NCI-H2227 treated with DMSO at 0.1 percent for 48 hours (cell line): ENCODE data around the gene DCX.
"Not testable (repeated sequence)": the region's sequence is repeated elsewhere in the genome, so short reads cannot be mapped to it uniquely, and the experiment has no call there.

ENCODE experiments used
- DNase-seq: peaks from one replicate; lab custom pipeline; 2025; lab: John Stamatoyannopoulos, UW

DCX gene

DNA sequence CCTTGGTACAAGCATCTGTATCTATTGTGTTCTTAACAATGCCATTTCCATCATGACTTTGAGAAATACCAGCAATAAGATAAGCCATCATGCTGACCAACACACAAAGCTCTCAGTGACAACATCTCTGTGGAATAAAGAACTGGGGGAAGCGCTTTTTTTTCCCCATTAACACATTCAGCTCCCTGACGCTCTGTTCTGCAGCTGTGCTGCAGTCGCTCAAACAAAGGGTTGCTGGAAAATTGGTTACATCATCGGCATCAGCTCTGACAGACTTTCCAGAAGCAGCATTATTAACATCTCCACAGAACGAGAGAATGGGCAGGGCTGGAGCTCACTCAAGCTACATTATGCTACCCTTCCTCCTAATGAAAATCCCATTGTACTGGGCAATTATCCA is 39.9 kb downstream of the DCX start:
- DNase-seq = peak; percentile 62

DNA sequence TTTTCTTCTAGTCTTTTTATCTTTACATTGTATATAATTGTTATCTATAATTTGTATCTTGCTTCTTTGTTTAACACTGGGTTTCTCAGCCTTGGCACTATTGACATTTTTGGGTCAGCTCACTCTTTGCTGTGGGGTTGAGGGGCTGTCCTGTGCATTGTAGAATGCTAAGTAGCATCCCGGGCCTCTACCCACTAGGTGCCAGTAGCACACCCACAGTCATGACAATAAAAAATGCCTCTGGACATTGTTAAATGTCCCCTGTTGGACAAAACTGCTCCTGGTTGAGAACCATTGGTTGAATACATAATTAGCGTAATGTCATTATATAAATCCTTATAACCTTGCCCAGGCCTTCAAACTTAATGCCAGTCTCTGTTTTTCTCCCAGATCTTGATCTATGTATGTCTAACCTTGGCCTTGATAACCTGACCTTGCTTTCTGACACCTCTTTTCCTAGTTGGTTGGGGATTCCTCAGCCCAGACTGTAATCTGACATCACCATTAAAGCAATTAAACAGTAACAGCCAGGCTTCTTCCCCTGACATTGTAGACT is 46.1 kb downstream of the DCX start:
- DNase-seq = no peak

DNA sequence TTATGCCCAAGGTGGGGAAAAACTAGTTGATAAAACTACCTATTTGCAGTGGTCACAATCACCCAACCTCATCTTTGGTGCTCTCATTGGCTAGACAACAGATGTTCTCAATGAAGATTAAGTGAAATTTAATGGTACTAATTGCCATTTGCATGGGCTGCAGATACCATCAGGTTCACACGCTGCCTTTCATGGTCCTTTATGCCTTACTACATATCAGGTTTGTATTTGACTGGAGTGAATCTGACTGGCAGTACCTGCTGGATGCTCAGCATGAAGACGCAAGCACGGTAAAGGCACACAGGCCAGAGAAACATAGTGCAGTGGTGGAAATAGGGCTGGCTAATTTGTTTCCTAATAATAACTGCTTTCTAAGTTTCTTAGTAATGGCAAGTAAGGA is 48.3 kb downstream of the DCX start:
- DNase-seq = no peak

DNA sequence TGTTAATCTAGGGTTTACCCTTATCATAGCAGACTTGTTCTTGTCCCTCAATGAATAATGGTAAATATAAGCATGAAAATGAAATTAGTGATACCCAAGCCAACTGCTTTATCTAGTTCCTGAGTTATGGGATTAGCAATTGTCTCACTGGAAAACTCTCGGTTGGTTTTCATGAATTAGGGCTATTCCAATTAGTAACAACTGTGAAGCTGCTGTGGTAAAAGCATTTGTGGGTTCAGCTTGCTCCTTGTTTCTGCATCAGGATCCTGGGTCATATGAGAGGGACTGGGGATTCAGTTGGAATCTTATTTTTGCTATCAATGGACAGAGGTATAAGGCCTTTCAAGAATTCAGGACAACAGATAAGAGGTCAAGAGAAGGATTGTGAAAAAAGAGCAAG is 50.2 kb downstream of the DCX start:
- no peak for DNase-seq

DNA sequence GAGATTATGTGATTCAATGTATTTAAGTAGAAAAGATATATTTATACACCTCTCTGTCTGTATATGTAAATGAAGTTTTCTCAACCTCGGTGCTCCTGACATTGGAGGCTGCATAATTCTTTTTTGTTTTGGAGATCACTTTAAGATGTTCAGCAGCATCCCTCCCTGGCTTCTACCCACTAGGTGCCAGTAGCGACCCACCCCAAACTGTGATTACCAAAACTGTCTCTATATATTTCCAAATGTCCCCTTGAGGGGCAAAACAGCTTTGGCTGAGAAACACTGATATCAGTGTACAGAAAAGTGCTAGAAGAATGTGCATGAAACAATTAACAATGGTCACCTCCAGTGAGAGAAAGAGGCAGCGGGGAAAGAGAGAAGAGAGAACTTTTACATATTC is 51.2 kb downstream of the DCX start:
- DNase-seq = no peak

DNA sequence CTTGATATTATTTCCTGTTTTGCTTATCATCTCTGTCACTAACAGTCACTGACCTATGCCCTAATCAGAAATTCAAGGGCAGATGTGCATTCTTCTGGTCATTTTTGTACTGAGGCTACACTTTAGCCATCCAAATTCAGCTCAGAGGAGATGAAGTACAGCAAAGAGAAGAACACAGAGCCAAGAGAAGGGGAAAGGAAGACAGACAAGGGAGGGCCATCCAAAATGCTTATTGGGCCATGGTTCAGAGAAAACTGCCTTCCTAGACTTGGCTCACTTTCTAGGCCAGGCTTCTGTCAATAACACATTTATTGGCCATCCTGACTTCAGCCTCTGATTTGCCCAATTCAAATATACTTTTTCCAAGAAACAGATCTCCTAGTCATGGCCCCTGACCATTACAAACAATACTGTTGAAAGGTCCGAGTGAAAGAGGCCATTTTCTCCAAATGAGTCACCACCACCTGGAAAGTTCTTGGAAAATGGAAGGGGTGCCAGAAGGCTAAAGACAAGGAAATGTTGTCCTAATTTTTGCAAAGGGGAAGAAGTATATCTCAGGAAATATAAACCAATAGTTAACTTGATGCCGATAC is 56.4 kb downstream of the DCX start:
- DNase-seq = no peak

DNA sequence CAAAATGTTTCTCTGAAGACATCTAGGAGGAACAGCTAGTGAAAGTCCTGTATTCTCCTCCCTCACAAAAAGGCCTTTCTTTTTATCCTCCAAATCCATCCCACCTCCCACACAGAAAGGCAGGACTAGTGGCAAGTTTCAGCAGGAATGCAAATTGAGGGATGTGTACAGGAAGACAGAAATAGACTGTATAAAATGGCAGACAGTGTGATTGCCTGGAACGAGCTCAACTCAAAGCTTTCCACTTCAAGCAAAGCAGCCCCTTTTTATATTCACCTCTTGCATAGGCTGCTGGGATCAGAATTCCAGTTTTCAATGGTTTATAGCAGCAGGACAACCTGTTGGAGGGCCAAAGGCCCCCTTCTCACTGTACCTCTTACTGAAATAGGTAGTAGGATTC is 57.5 kb downstream of the DCX start:
- DNase-seq = no peak

DNA sequence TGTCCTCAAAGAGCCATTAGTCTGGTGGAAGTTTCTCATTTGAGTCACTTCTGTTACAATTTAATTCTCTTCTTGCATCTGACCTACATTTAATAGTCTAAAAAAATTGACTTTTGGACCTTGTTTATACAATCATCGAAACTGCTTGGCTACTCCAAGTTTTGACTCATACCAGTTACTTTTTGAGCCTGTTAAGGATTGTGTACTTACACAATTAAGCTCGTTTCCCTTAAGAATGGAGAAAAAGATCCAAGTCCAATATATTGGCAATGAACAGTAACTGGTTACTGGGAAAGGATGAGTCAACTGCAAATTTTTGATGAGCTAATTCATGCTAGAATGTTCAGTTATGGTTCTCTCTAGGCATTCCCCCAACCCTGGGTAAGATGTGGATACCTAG is 58.2 kb downstream of the DCX start:
- DNase-seq = no peak

DNA sequence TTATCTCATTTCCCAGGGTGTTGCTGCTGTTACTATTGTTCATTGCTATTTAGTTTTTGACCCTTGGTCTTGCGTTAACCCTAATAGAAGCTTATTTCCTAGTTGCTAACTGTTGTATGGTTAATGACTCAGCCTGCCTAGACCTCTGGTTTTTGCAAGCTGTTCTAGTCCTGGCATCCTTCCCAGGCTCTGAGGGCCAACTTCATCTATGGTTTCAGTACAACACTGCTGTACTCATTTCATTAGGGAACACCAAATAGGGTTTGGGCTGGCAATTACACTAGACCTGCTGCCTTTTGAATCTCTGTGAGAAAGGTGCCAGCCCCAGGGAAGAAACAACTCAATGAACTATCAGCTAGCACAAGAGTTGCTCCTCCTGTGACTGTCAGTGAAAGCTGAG is 59.6 kb downstream of the DCX start:
- DNase-seq = peak; percentile 30

DNA sequence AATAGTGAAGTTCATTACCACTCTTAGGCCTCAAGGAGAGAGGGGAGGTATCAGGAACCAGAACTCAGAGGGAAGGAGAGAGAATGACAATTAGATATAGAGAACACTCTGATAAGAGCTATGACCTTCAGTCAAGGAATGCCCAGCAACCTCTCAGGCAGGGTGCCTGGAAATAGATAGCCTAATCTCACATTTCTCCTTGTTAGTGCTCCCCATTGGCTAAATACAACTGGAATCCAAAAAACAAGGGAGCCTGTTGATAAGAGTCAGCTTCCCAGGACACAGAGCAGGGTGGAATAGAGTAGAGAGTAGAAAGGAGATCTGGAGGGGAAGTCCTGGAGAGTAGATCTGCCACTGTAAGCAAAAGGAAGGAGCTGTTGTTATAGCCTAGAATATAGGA is 62.1 kb downstream of the DCX start:
- DNase-seq = no peak

DNA sequence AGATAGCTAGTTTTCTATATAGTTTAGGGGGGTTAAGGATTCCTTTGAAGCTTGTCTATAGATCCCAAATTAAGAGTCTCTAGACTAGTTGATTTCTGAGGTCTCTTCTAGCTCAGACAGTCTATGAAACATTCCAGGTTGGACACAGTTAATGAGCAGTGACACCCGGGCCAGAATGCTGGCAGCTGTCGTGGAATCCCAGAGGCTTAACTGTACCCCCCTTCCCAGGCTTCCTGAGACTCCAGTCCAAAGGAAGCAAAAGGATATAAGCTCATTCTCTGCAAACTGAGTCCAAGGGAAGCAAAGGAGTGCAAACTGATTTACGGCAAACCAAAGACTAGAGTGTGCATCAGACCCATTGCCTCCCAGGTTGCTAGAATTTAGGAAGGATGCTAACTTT is 62.9 kb downstream of the DCX start:
- no peak for DNase-seq

DNA sequence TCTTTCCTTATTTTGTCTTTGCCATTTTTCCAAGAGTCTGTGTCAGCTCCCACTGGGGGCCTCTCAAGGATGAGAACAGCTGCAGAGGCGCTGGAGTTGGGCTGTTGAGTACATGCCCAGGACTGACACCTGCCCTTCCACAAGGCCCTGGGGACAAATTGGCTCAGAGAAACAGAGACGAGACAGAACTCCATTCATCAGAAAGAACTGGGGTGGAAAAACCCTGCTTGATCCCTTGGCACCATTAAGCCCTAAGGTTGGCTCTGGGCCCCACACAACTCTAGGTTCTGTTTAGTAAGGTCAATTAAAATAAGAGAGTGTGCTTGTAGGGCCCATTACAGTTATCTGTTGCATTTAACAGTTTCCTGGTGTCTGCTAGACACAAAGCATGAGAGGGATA is 63.6 kb downstream of the DCX start:
- DNase-seq = no peak

DNA sequence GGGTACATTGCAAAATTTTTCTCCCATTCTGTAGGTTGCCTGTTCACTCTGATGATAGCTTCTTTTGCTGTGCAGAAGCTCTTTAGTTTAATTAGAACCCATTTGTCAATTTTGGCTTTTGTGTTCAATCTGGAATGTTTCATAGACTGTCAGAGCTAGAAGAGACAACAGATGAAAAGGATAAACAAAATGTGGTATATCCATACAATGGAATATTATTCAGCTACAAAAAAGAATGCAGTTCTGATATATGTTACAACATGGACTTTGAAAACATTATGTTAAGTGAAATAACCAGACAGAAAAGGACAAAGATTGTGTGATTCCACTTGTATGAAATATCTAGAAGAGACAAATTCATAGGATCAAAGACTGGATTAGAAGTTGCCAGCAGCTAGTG is 65.8 kb downstream of the DCX start:
- not testable (repeated sequence) for DNase-seq

DNA sequence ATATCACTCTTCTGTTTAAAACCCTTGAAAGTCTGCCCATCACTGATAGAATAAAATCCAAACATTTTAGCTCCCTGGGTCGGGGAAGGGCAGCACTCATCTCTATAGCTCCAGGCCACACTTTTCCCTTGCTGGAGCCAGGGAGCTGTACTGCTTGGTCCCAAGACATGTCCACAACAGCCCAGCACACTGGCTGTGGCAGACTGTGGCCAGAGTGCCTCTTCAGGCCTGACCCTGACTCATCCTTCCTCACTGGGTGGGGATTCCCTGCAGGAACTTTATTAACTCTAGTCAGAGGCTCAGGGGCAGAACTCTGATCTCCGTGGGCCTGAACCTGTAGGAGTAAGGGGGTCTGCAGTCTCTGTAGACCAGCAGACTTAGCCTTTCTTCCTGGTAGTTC is 71.9 kb downstream of the DCX start:
- no peak for DNase-seq

DNA sequence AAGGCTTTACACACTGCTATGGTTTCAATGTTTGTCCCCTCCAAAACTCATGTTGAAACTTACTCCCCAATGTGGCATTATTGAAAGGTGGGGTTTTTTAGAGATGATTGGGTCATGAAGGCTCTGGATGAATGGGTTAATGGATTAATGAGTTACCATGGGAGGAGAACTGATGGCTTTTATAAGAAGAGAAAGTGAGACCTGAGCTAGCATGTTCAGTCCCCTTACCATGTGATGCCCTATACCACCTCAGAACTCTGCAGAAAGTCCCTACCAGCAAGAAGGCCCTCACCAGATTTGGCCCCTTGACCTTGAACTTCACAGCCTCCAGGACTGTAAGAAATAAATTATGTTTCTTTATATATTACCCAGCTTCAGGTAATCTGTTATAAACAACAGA is 72.8 kb downstream of the DCX start:
- DNase-seq = no peak

DNA sequence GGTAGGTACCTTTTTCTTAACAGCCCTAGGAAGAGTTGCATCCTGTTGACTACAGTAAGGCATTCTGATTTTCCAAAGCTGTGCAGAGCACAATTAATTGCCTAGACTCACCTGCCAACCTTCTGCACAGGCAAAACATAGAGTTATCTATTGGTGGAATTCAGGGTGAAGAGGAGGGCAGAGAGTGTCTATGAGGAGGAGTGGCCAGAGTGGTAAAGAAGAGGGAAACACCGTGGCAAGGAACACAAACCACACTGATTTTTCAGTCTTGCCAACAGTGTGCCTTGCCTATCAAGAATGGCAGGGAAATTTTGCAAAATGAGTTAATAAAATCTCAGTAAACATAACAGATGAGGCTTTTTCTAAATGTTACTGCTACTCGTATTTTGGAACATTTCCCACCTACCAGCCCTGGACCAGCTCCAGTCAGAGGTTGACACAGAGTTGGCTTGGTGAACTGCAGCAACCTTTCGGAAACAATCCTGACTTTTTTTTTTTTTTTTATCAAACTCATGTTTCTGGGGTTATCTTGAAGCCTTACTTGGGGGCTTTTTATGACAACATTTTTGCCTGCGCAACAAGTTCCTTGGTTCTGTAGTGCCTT is 73.8 kb downstream of the DCX start:
- DNase-seq = no peak

DNA sequence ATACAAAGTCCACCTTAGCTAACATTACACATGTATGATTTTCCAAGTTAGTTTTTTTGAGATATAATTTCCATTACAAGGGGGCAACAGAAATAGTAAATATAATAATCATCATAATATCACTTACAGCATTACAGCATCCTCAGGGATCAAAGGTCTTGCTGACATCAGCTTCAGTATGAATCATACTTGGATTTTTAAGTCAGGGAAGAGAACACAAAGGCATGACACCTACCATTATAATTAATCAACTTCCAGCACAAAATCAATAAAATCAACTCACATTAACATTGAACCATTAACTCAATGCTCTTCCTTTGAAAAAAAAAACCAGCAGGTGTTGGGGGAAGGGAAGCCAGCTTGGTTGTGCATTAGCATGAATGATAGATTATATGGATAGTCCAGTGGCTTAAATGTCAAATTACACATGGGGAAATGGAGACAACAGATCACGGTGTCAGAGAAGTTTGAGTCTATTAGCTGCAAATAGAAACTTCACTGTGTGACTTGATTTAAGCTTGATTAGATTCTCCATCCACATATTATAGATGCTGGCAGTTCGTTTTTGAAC is 74.8 kb downstream of the DCX start:
- DNase-seq = no peak

DNA sequence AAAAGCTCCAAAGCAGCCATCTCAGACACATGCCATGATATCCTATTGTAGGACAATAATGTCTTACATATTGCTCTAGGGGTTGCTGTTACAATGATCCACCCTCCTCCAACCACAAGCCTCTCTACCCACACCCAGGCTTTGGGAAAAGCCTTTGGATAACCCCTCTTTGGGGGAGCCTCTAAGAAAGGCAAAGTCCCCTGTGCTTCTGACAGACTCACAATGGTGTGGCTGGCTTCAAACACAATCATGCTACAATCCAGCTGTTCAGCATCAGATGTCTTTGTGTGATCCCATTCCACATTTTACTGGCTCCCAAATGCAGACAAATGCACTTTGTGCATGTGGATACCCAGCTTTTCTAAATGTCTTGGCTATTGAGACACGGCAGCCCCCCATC is 75.9 kb downstream of the DCX start:
- no peak for DNase-seq

DNA sequence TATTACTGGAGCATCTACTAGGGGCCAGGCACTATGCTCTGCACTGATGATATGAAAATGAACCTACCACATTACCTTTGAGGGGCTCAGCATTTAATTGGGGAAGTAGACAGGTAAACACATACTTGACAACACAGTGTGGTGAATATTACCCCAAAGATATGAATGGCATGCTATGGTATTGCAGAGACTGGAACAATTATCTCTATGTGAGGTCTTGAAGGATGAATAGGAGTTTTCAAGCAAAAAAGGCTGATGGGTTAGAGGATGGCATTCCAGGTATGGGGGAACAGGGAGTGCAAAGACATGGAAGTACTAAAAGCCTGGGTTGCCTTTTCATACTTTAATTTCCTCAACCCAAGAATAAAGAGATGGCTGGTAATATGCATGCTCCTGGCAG is 82.6 kb downstream of the DCX start:
- DNase-seq = no peak

DNA sequence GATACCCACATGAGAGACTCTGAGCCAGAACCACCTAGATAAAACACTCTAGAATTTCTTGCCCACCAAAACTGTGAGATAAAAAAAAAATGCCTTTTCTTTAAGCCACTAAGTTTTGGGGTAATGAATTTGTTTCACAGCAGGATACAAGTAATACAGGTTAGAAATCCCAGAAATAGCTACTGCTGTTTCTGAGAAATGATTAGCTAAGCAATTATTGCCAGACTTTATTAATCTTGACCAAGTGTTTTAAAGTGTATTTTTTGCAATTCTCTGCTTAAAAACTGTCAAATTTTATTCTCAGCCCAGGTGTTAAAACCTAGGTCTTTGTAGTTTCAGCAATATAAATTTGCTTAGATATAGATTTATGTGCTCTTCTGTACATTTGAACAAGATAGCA is 83.1 kb downstream of the DCX start:
- no peak for DNase-seq

DNA sequence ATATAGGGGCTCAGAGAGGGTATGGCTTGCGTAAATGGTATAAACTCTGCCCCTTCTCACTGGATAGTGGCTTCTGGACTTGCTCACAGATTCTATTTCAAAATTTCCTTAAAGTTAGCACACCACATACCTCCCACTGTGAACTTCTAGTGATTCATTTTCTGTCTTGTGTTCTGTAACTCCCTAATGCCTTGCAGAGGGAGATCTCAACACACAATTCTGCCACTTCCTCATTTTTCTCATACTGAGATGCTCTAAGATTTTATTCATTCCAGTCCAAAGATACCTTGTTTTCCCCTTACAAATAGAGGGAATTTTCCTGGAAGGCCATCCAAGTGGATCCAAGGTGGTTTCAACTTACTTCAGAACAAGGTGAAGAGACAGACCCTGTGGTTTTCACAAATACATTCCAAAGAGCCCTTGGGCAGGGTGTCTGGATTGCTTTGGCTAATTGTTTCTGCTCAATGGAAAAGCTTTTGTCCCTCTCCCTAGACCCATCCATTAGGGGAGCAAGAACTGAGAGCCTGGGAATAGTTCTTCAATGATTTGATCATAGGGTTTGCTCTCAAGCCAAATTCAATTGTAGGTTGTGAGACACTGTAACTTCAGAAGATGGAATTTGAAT is 89.6 kb downstream of the DCX start:
- DNase-seq = no peak

DNA sequence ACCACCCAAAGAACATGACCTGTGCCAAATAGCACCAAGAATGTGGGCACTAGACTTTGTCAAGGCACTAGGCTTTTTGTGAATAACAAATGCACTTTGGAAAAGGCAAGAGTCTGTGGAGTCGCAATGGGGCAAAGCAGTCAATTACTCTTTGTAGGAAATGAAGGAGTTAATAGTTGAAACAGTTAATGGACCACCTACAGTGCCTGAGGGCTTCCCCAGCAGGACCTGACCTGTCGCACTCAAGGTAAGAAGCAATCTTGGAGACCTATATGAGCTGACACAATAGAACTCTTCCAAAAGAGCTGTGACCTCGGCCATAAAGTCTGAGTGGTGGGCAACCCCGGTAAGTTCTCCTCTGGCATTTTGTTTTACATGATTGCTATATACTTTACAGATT is 92.5 kb downstream of the DCX start:
- DNase-seq = no peak

DNA sequence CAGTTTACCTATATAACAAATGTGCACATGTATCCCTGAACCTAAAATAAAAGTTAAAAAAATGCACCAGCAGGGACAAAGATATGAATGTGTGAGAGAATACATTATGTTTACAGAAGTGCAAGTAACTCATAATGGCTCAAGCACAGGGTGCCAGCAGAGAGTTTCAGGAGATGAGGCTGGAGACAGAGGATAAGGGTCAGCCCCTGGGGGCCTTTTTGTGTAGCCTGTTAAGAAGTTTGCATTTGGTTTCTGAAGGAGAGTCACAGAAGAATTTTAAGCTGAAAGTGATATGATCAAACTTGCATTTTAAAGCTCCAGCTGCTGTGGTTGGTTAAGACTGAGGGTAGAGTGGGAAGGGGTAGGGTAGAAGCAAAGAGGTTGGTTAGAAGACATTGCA is 93.1 kb downstream of the DCX start:
- DNase-seq = no peak
